HCT116 (cell line): ENCODE data around the gene MRPL37. TPM values are rescaled to one million over a fixed set of nuclear protein-coding genes. Genes with fewer than 3 reads are reported as not detected.

ENCODE experiments used
- ATAC-seq: fragments of 200-7000 bp; cut with Tn5 transposase; 2 replicates; pipeline ENCODE4 v1.9.1; 2020; ENCODE audit warnings: mild to moderate bottlenecking, moderate library complexity
- BruUV-seq: library from RNA; stranded (reverse); fragments of 400-500 nt; replicated peaks from 2 replicates; lab custom pipeline; 2021; lab: Mats Ljungman, UMichigan
- CTCF ChIA-PET: fragments of 300-600 bp; sonication (Branson Sonifier 250); formaldehyde crosslinking; loops from one replicate; lab custom pipeline; 2021; ENCODE audit warnings: antibody characterized with exemption; lab: Charles Lee
- POLR2A ChIA-PET: fragments of 300-600, 350-600 bp; sonication (Branson Sonifier 250); formaldehyde crosslinking; loops from one replicate; lab custom pipeline; 2021; ENCODE audit warnings: antibody characterized with exemption; lab: Charles Lee
- RAD21 ChIA-PET, 2 experiments: fragments of 300-600 bp; sonication (Branson Sonifier 250); formaldehyde crosslinking; loops; one replicate each; lab custom pipeline; 2023; ENCODE audit warnings: low total read pairs in 2 of 2; ENCODE audit not compliant: uncharacterized antibody in 2 of 2, unreplicated experiment in 2 of 2, low non-redundant PET in 1 of 2; lab: Charles Lee
- DNase-seq: peaks from one replicate; pipeline ENCODE4 v3.0.0-alpha.2; 2010; ENCODE audit warnings: low read depth, low spot score
- H2AFZ ChIP-seq: fragments of 200-600 bp; shearing (Covaris generic), sonication (generic); 2 replicates; pipeline ENCODE4 v1.6.1; 2017; ENCODE audit warnings: low read depth, mixed run types, mixed read lengths, antibody characterized with exemption, low read length; ENCODE audit not compliant: poor library complexity, severe bottlenecking
- H3K27ac ChIP-seq: 2 replicates; pipeline ENCODE4 v1.5.1; 2012; ENCODE audit warnings: low read depth, low read length
- H3K27me3 ChIP-seq: fragments of 200-600 bp; sonication (generic); 2 replicates; pipeline ENCODE4 v1.6.1; 2016; ENCODE audit warnings: mixed run types, low read length, mixed read lengths; ENCODE audit not compliant: insufficient read depth
- H3K36me3 ChIP-seq, 2 experiments: fragments of 200-500 bp in 1 of 2; fragments of 200-600 bp in 1 of 2; sonication (Bioruptor generic) in 1 of 2; sonication (generic) in 1 of 2; 2 replicates each; pipeline versions ENCODE4 v1.5.1 to v1.6.1; 2014 to 2016; ENCODE audit warnings: low read length in 2 of 2, inconsistent platforms in 1 of 2, mixed read lengths in 1 of 2, mixed run types in 1 of 2; ENCODE audit not compliant: insufficient read depth in 2 of 2, control insufficient read depth in 1 of 2
- H3K4me1 ChIP-seq, 2 experiments: fragments of 200-600 bp in 1 of 2; sonication (generic) in 1 of 2; 2 replicates each; pipeline versions ENCODE4 v1.5.1 to v1.6.1; 2012 to 2017; ENCODE audit warnings: low read length in 2 of 2, inconsistent platforms in 1 of 2, mild to moderate bottlenecking in 1 of 2, mixed read lengths in 1 of 2, mixed run types in 1 of 2, moderate library complexity in 1 of 2; ENCODE audit not compliant: insufficient read depth in 2 of 2, control insufficient read depth in 1 of 2
- H3K4me2 ChIP-seq: fragments of 200-600 bp; sonication (generic); 2 replicates; pipeline ENCODE4 v1.6.1; 2017; ENCODE audit warnings: mixed run types, low read length, mixed read lengths
- H3K4me3 ChIP-seq, 2 experiments: fragments of 200-600 bp in 1 of 2; sonication (generic) in 1 of 2; replicated peaks in 1 of 2; 2 replicates each; pipeline ENCODE4 v1.5.1; 2011 to 2016; ENCODE audit warnings: low read length in 2 of 2, control low read depth in 1 of 2, low read depth in 1 of 2, mild to moderate bottlenecking in 1 of 2, mixed read lengths in 1 of 2, mixed run types in 1 of 2
- H3K79me2 ChIP-seq: fragments of 200-600 bp; sonication (generic); 2 replicates; pipeline ENCODE4 v1.6.1; 2017; ENCODE audit warnings: mild to moderate bottlenecking, mixed run types, low read length, moderate library complexity, mixed read lengths; ENCODE audit not compliant: insufficient read depth
- H3K9ac ChIP-seq: fragments of 200-600 bp; sonication (generic); 2 replicates; pipeline ENCODE4 v1.6.1; 2016; ENCODE audit warnings: low read length, mixed read lengths
- H3K9me2 ChIP-seq: fragments of 200-600 bp; sonication (generic), shearing (Covaris generic); 2 replicates; pipeline ENCODE4 v1.6.1; 2017; ENCODE audit warnings: mixed run types, mild to moderate bottlenecking, moderate library complexity; ENCODE audit not compliant: insufficient read depth
- H3K9me3 ChIP-seq, 2 experiments: fragments of 200-500 bp in 1 of 2; fragments of 200-600 bp in 1 of 2; sonication (Bioruptor generic) in 1 of 2; sonication (generic) in 1 of 2; 2 replicates each; pipeline ENCODE4 v1.6.1; 2014 to 2017; ENCODE audit warnings: low read length in 2 of 2, mixed read lengths in 2 of 2, inconsistent platforms in 1 of 2, low read depth in 1 of 2, mild to moderate bottlenecking in 1 of 2, mixed run types in 1 of 2, moderate library complexity in 1 of 2; ENCODE audit not compliant: control insufficient read depth in 1 of 2, insufficient read depth in 1 of 2
- H4K20me1 ChIP-seq: fragments of 200-600 bp; sonication (generic), shearing (Covaris generic); 2 replicates; pipeline ENCODE4 v1.6.1; 2017; ENCODE audit warnings: mixed run types, mild to moderate bottlenecking, moderate library complexity; ENCODE audit not compliant: insufficient read depth
- CBX3 ChIP-seq: IDR thresholded peaks from 2 replicates; pipeline ENCODE4 v1.6.1; 2012; ENCODE audit warnings: low read depth
- CEBPB ChIP-seq: IDR thresholded peaks from 2 replicates; pipeline ENCODE4 v1.6.1; 2012; ENCODE audit warnings: low read depth
- EGR1 ChIP-seq: IDR thresholded peaks from 2 replicates; pipeline ENCODE4 v1.6.1; 2012; ENCODE audit warnings: low read depth
- ELF1 ChIP-seq: IDR thresholded peaks from 2 replicates; pipeline ENCODE4 v1.6.1; 2012; ENCODE audit warnings: low read depth, borderline replicate concordance
- EZH2 ChIP-seq: fragments of 200-600 bp; sonication (generic); IDR thresholded peaks from 2 replicates; pipeline ENCODE4 v1.6.1; 2017; ENCODE audit warnings: antibody characterized with exemption, mixed run types
- EZH2phosphoT487 ChIP-seq: fragments of 200-600 bp; IDR thresholded peaks from 2 replicates; pipeline ENCODE4 v1.6.1; 2018; ENCODE audit warnings: antibody characterized with exemption, borderline replicate concordance
- JUND ChIP-seq: IDR thresholded peaks from 2 replicates; pipeline ENCODE4 v1.6.1; 2012
- POLR2A ChIP-seq: IDR thresholded peaks from 2 replicates; pipeline ENCODE4 v1.7.0; 2011; ENCODE audit warnings: borderline replicate concordance; ENCODE audit not compliant: insufficient read depth, insufficient read length; ENCODE audit errors: extremely low read depth
- SIN3A ChIP-seq: IDR thresholded peaks from 2 replicates; pipeline ENCODE4 v1.6.1; 2012; ENCODE audit warnings: low read depth
- TCF7L2 ChIP-seq: IDR thresholded peaks from 2 replicates; pipeline ENCODE4 v1.7.0; 2011; ENCODE audit warnings: borderline replicate concordance, inconsistent platforms; ENCODE audit not compliant: insufficient read depth, insufficient read length; ENCODE audit errors: extremely low read depth
- YY1 ChIP-seq: IDR thresholded peaks from 2 replicates; pipeline ENCODE4 v1.6.1; 2011; ENCODE audit warnings: low read length, low read depth, moderate library complexity, mild to moderate bottlenecking; ENCODE audit not compliant: insufficient replicate concordance; ENCODE audit errors: extremely low read depth
- ZNF274 ChIP-seq: fragments of 200-500 bp; sonication (Bioruptor generic); IDR thresholded peaks from 2 replicates; pipeline ENCODE4 v1.6.1; 2014; ENCODE audit warnings: mild to moderate bottlenecking, low read depth, low read length, inconsistent platforms
- intact Hi-C: fragments of 100-400 bp; cut with micrococcal nuclease; formaldehyde crosslinking; loops from 2 replicates; pipeline ENCODE4 v1.10.0; 2022
- total RNA-seq: library from RNA; stranded (reverse); gene quantifications from one replicate; pipeline ENCODE4 v1.2.1, GENCODE V29; 2021; ENCODE audit not compliant: unreplicated experiment
- TF ChIP-seq, protein P1 (sequence below): IDR thresholded peaks from 2 replicates; pipeline ENCODE4 v1.6.1; 2012

Gene MRPL37
- total RNA-seq, 1 experiment from 2014 or later: 132 TPM

DNA sequence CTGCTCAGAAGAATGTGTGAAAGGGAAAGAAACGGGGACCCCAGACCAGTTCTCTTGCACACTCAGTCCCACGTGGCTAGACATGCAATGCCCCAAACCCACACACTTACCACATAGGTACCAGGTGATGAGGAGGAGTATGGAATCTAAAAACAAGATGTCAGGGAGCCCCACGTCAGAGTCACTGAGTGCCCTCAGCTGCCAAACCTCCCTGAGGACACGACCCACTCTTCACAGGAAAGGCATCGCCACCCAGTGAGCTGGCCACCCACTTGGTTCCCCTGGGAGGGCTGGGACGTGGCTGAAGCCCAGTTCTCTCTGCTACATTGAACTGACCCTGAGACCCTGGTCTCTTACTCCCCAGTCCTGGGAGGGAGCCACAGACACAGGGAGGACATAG, 41.4 kb downstream of the MRPL37 start:
- intact Hi-C loops: no loop called here
- no peaks in the 10 kb centered on the region; a peak in 1 of 4 replicates for H3K36me3 ChIP-seq
- H3K9ac ChIP-seq: no peak overlapping the region
- TF ChIP-seq ZNF274: no peak
- no peak for TF ChIP-seq CEBPB
- no peak for TF ChIP-seq TCF7L2
- no peak for TF ChIP-seq EGR1
- no peak overlapping the region for H3K4me2 ChIP-seq
- H3K9me2 ChIP-seq: no peaks in the 10 kb centered on the region
- no peak for DNase-seq
- H4K20me1 ChIP-seq: no peaks in the 10 kb centered on the region
- no peaks in the 10 kb centered on the region for H3K4me1 ChIP-seq
- no TSS peak for BruUV-seq
- H2AFZ ChIP-seq: no peak overlapping the region
- no peaks in the 10 kb centered on the region for H3K27me3 ChIP-seq
- H3K4me3 ChIP-seq: no peak overlapping the region
- ATAC-seq: no peak
- ChIA-PET POLR2A (no interaction called here), CTCF (no interaction called here), RAD21 (no interaction called here)
- no peaks in the 10 kb centered on the region for H3K9me3 ChIP-seq
- H3K27ac ChIP-seq: no peak overlapping the region
- no peaks in the 10 kb centered on the region for H3K79me2 ChIP-seq

- no peak overlapping the region for H3K27ac ChIP-seq
- H3K4me3 ChIP-seq: no peak overlapping the region
- BruUV-seq: no TSS peak
- CTCF ChIA-PET: interaction anchor here (0.5 kb wide), 1 partner anchor 182 kb away, joined by 3 read pairs; no protein-coding TSS in a partner anchor
- H3K79me2 ChIP-seq: no peaks in the 10 kb centered on the region
- no peaks in the 10 kb centered on the region for H3K27me3 ChIP-seq
- no peaks in the 10 kb centered on the region; a peak in 1 of 4 replicates for H3K36me3 ChIP-seq
- no peaks in the 10 kb centered on the region for H4K20me1 ChIP-seq
- no peaks in the 10 kb centered on the region for H3K4me1 ChIP-seq
- H3K9ac ChIP-seq: no peak overlapping the region
- DNase-seq: no peak
- intact Hi-C loops: no loop called here
- RAD21 ChIA-PET: no interaction called here
- TF ChIP-seq EZH2: no peak
- no peak for TF ChIP-seq CEBPB
- no peak for TF ChIP-seq POLR2A
- no peak for TF ChIP-seq EZH2phosphoT487
- TF ChIP-seq YY1: no peak
- TF ChIP-seq JUND: no peak
- TF ChIP-seq SIN3A: no peak
- no peak for TF ChIP-seq CBX3
- TF ChIP-seq, protein P1, sequence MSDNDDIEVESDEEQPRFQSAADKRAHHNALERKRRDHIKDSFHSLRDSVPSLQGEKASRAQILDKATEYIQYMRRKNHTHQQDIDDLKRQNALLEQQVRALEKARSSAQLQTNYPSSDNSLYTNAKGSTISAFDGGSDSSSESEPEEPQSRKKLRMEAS: no peak
- TF ChIP-seq ELF1: no peak
- no peak overlapping the region for H3K4me2 ChIP-seq
- no peaks in the 10 kb centered on the region for H3K9me2 ChIP-seq
- ATAC-seq: no peak
- no peaks in the 10 kb centered on the region for H3K9me3 ChIP-seq
- POLR2A ChIA-PET: no interaction called here
- no peak overlapping the region for H2AFZ ChIP-seq
Observed at GRCh38 chr1:54243022-54243421, 43.1 kb downstream of the MRPL37 start.
